HG03342 (cell line): Measurements from ENCODE around the gene ARID1B.

ENCODE experiments used
- ATAC-seq: cut with Tn5 transposase; IDR thresholded peaks from one replicate; pipeline ENCODE4 v1.9.1; 2021; ENCODE audit warnings: mild to moderate bottlenecking, moderate library complexity; ENCODE audit not compliant: unreplicated experiment

The ARID1B gene

DNA sequence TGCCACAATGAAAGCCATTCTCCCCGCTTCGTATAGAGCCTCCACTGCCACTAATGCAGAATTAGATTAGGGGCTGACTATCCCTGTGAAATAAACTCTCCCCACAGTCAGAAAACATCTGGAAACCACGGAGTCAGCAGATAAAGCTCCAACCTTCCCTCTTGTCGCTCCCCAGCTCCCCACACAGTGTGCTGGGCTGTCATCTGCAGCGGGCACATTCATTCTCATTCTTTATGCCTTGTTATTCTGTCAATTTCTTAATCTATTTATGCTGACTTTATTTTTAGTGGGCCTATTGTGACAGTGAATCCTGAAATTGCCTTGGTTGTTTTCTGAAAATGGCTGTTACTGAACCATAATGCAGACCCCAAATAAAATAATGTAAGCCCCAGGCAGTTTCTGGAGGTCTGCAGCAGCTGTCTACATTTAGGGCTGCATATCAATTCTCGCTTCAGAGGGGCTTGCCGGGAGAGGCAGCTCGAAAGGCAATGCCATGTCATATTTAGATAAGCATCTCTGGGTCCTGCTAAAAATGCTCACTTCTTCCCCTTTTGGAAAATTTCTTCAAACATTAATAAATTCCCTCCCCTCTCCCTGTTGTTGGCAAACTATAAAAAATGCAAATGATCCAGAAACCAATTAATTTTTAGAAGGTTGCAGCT is 474.5 kb downstream of the ARID1B start:
- ATAC-seq = no peak

DNA sequence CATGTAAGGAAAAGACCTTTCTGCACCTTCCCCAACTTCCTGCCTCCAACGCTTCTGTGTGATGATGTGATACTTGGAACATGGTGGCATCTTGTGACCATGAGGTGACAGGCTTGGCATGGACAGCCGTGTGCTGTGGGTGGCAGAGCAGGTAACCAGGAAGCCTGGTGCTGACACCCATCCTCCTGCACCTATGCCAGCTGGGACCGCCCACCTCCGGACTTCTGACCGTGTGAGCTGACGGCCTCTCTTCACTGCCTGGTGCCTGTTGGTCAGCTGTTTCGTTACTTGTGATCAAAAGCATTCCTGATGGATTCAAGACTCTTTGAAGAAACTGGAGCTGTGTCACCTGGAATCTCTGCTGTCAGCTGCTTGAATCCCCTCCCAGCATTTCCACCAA is 475.8 kb downstream of the ARID1B start:
- ATAC-seq = no peak

DNA sequence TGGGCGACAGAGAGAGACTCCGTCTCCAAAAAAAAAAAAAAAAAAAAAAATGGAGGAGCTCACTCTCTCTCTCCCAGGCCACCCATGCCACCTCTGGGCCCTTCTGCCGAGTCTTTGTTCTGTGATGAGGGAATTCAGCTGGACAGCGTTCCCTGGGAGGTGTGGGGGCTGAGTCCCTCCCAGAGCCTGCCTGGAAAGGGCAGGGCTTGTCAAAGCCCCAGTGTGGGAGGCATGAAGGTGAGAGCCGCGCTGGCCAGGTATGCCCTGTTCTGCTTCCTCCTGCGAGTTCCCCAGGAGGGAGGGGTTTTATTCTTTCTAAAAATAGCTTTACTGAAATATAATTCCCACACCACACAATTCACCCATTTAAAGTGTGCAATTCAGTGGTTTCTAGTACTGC is 476.5 kb downstream of the ARID1B start:
- ATAC-seq = no peak

DNA sequence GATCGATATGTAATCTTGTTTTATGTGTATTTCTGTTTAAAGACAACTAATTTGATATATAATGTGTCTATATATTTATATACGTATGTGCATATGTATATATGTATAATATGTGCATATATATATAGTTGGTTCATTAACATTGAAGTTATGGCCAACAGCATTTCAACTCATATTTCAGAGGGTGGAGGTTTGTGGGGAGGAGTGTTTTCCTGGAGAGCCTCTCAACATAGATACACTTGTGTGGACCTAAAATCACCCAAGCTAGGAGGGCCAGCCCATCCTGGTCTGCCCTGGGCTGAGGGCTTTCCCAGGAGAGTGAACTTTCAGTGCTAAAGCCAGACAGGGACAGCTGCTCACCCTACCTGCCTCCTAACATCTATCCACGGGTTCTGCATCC is 477.4 kb downstream of the ARID1B start:
- no peak for ATAC-seq

DNA sequence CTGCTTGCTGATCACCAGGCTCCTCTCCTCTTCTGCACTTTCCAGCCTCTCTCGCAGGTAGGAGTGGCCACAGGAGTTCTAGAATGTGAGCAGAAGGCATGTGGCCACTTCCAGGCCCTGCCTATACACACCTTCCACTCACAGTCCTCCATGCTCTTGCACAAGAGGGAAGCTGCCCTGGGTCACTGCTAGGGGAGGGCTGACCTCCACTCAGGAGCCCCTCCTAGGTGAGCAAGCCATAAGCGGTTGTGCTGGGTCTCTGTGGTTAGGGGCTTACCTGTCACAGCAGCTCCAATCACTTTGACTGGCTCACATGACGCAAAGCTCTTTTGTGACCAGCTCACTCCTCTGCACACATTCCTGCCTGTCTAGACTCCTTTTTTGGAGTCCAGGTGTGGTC is 477.9 kb downstream of the ARID1B start:
- no peak for ATAC-seq

DNA sequence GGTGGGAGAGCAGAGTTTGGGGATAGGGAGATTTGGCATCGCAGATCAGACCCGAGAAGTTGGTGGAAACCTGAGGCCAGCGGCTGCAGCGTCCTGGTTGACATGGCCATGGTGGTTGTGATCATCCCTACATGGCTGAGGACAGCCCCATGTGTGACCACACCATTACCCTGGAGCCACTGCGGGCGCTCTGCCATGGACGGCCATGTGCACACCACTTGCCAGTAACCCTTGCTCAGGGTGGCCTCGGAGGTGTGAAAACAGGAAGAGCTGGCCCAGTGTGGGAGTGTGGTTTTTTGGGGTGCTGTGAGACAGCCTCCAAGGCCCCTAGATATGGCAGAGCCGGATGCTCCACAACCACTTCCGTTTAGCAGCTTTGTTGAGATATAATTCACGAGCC is 481.7 kb downstream of the ARID1B start:
- no peak for ATAC-seq

DNA sequence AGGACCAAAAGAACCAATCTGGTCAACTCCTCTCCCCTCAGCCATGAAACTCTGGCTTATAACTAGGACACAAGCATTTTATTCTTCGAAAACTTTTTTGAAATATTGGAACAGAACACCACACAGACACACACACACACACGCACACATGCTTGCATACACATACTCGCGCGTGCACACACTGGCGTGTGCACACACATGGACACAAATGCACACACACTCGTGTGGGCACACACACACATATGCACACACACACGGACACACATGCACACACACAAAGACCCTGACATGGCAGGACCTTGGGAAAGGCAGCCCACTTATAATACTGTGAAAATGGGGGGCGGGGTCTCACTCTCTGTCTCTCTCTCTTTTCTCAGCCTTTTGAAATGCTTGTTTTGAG is 482.3 kb downstream of the ARID1B start:
- ATAC-seq = no peak
